ENCODE results near the gene PROP1. TPM values are rescaled to one million over a fixed set of nuclear protein-coding genes. Genes with fewer than 3 reads are reported as not detected.
"Not testable (repeated sequence)": the region's sequence is repeated elsewhere in the genome, so short reads cannot be mapped to it uniquely, and the experiment has no call there.

The PROP1 gene
- total RNA-seq, 1 donor from 2014 or later: not detected

DNA sequence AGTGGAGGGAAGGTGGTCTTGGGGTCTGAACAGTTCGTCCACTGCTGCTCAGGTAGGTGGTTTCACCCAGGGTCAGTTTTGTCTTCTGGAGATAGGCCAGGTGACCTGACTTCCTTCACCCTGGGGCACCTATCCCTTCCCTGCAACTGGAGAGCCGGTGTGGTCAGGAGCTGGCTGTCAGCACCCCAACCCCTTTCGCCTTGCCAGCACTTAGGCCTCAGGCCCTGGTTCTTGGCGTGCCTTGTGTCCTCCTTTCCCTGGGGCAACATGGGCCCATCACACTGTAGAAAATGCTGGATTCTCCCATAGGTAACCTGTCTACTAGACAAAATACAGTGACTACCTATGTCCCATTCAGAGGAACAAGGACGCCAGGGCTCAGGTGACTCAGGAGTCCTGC is 13.1 kb downstream of the PROP1 start:
- intact Hi-C loops (cut with micrococcal nuclease): loop anchor here (2.0 kb wide), 1 partner anchor 80 kb away; no protein-coding TSS in a partner anchor

DNA sequence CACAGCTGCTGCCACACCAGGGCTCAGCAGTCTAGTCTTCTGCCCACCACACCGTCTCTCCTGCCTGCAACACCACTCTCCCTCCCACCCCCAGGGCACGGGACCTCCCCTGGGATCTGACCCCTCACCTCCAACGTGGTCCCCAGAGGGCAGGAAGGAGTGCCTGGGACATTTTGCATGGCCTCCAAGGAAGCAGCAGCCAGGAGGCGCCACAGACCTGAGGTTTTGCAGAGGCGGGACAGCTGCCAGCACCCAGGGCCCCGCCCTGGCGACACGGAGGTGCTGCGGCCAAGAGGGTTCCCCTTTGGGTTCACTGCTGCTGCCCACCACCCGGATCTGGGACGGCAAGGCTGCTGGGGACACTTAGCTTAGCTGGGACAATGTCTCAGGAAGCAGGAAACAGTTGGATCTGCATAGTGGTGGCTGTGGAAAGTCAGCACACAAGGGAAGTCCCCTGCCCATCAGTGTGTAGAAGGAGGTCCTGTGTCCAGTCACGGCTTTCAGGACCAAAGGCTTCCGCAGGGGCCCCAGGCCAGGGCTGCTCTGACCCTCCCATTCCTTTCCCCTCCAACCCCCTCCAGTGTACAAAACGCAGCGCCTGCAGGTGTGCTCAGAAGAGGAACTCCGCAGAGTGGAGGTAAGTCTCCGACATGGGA is 13.8 kb downstream of the PROP1 start:
- intact Hi-C loops (cut with micrococcal nuclease): loop anchor here (2.0 kb wide), 1 partner anchor 81 kb away; no protein-coding TSS in a partner anchor

DNA sequence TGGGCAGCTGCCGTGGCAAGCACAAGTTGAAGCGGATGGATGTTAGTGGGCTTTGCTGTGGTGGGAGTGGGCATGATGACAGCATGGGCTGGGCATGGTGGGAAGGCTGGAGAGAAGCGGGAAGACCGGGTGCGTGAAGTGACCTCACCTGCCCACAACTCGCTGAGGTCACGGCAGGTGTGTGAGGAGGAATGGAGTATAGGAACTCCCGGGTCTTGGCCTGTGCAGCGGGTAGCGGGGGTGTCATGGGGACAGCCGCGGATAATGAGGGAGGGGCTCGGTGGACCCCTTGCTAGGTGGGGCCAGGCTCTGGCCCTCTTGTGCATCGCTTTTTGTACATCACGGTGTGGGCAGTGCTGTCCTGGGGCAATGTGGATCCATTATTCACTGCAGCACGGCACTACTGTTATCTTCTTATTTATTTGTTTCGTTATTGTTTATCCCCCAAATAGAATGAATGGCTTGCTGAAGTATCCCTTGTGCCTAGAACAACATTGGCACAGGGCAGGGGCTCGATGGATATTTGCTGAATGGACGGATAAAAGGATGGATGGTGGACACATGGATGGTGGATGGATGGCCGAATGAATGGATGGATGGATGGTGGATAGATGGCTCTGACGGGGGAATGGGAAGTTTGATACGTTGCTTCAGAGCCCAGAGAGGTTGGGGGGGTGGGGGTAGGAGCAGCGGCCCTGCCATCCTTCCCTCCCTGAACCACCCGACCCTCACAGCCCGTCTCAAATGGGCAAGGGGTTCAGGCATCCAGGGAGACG is 14.6 kb downstream of the PROP1 start:
- intact Hi-C loops (cut with micrococcal nuclease): loop anchor here (2.0 kb wide), 1 partner anchor 81 kb away; no protein-coding TSS in a partner anchor

DNA sequence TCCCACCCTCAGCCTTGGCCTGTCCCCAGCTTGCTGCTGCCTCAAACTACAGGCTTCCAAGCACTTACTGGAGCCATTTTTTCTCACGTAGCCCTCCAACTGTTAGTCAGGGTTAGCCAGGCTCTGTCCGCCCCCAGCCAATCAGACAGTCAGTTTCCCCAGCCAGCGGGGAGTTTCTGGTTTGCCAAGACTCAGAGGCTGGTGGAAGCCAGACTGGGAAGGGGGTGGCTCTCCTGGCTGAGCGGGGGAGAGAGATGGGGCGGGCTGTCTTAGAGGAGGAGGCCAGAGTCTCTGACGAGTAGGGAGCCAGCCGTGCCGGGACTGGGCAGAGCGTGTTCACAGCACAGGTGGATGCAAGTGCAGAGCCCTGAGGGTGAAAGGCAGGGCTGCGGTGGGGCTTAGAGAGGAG is 15.3 kb downstream of the PROP1 start:
- intact Hi-C loops (cut with micrococcal nuclease): no loop called here

DNA sequence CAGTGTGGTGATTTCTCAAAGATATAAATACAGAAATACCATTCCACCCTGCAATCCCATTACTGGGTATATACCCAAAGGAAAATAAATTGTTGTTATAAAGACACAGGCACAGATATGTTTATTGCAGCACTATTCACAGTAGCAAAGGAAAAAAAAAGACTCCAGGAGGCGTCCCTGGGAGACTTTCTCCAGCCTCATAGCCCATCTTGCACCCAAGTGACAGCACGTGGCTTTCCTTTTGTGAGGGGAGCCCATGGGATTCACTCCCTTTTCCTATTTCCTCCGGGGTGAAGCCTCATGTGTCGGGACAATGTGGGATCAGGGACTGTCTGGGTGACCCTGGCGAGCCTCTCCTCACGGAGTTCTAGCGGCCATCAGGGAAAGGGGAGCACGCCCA is 18.4 kb downstream of the PROP1 start:
- intact Hi-C loops (cut with micrococcal nuclease): not testable (repeated sequence)

DNA sequence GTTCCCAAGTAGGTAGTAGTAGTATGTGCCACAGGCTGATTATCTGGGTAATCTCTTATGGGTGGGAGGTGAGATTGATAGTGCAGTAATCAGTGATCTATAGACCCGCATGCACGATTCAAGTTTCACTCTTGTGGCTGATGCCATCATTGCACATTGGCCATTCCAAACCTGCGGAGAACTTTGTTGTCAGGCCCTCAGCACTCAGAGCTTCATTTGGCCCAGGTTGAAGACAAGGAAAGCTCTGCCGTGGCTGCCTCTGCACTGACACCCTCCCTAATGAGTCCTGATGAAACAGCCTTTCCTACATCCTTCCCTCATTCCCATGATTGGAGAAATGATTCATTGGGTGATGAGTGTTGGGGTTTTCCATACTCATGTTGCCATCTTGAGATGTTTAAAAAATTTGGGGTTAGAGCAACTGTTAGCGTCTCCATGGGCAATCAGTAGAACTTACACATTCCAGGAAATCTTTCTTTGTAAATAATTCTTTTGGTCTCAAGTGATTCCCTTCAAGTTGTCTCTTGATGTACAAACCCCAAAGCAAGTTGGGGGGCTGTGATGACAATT is 22.9 kb downstream of the PROP1 start:
- intact Hi-C loops (cut with micrococcal nuclease): no loop called here

DNA sequence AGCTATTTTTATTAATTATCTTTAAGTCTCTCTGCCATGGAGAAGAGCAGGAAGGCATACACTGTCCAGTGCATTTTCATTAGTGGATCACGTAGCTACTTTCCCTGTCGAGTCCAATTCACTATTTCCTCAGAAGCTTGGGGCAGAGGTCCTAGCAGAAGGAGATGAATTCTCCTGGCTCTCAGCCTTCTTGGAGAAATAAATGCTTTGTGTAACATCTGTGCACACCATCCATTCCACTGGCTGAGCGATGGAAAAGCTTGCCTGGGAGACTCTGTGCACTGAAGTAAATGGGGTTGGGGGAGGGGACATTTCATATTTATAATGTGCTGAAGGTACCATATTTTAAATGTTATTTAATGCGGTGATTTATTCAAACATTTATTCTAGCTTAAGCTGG is 23.4 kb downstream of the PROP1 start:
- intact Hi-C loops (cut with micrococcal nuclease): no loop called here

DNA sequence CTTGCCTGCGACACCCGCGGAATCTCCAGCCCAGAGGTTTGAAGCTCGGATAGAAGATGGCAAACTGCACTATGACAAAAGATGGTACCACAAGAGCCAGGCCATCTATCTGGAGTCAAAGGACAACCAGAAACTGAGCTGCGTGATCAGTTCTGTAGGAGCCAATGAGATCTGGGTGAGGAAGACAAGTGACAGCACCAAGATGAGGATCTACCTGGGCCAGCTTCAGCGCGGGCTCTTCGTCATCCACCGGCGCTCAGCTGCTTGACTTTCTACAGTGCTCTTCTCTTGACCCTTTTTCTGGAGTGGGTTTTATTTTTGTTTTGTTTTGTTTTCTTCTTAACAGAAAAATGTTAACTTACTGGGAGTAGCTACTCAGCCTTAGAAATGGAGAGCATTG is 24.0 kb downstream of the PROP1 start:
- intact Hi-C loops (cut with micrococcal nuclease): not testable (repeated sequence)

DNA sequence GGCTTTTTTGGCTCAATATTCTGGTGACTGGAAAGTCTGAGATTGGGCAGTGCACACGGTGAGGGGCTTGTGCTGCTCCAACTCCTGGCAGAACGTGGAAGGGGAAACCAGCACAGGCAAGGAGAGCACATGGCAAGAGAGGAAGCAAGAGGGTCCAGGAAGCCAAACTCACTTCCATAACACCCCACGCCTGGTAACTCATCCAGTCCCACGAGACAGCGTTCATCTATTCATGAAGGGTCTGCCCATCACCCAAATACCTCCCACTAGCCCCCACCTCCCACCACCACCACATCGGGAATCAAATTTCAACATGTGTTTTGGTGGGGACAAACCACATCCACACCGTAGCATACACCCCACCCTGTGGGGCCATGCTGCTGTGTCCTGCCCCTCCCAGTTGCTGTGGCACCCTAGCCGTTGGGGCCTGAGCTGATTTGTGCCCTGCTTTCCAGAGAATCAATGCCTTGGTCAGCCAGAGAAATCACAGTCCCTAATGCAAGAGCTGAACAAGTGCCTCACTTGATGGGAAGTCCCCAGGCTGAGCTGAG is 27.3 kb downstream of the PROP1 start:
- intact Hi-C loops (cut with micrococcal nuclease): no loop called here

DNA sequence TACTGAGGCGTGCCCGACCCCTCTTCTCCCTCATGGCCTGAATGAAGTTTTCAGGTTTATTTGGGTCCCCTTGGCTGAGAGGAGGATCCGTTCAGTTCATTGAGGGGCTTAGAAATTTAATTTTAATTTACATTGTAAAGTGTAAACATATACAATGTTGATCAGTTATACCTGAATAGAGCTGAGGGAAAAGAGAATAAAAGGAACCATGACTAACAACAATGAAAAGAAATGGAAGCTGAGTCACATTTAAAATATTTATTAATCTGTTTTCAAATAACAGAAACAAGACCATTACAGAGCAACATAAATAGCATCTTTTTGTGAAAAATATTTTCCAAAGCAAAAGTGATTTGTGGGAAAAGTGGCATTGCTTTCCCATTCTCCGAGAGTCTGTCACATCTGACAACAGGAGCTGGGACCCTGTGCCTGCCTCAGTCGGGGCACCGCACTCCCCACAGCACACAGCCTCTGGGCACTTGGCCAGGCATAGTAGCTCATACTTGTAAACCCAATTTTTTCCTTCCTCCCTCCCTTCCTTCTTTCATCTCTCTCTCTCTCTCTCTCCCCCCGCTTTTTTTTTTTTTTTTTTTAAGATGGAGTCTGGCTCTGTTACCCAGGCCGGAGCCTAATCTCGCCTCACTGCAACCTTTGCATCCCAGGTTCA is 28.7 kb downstream of the PROP1 start:
- intact Hi-C loops (cut with micrococcal nuclease): no loop called here

DNA sequence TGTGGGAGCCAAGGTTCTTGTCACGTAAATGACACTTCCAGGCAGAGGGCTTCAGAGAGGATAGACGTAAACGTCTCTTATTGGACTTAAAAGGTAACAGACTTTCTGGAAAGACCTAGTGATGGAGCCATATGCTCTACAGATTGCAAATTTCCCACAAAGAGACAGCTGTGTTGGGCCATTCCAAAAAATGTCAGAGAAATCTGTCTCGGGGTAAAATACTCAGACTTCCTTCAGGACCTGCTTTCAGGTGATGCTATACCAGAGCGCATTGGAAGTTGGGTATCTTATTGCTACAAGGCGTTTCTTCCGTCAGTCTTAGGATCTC is 29.2 kb downstream of the PROP1 start:
- intact Hi-C loops (cut with micrococcal nuclease): no loop called here

DNA sequence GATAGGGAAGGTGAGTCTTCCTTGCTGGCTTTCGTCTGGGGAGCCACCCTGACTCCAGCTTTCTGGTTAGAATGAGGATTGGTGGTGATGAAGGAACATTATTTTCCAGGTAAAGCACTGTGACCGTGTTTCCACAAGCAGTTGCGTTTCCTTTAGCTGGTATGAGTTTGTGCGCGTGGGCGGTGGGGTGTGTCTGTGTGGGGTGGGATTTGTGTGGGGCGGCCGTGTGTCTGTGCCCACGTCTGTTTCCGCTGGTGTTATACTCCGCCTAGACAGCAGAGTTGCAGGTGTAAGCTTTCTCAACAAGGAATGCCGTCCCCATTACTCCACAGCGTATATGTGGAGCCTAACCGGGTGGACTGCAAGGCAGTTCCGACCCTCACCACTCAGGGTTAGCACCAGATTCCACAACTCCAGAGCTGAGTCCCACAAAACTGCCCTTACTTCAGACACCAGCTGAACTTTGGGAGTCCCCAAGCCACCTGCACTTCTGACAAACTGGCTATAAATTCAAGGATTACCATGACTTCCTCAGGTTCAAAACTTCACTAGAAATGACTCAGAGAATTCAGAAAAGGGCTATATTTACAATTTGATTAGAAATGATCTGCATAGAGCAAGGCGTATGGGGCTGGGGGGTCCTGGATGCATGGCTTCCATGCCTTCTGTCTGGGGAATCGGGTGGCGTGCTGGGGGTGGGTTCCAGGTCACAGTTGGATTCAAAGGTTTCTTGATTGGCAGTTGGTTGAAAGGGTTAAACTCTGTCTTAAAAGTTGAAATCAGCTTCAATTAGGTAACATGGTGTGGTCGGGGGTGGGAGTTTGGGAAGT is 29.8 kb downstream of the PROP1 start:
- intact Hi-C loops (cut with micrococcal nuclease): no loop called here

DNA sequence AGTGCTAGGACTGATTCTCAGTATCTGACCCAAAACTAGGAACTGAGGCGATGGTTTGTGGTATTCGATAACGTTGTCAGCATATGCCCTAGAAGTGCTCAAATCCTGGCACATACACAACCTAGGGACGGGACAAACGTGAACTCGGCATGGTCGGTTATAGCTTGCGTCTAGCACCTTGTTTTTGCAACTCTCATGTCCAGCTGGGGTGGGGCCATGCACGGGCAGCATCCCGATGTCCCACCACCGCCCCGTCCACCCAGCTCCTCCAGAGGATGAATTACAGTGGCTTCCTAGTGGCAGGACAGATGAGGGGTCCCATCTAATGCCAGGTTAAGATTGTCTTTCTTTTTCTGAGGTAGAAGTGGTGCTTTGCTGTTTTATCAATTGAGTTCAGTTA is 31.6 kb downstream of the PROP1 start:
- intact Hi-C loops (cut with micrococcal nuclease): no loop called here

DNA sequence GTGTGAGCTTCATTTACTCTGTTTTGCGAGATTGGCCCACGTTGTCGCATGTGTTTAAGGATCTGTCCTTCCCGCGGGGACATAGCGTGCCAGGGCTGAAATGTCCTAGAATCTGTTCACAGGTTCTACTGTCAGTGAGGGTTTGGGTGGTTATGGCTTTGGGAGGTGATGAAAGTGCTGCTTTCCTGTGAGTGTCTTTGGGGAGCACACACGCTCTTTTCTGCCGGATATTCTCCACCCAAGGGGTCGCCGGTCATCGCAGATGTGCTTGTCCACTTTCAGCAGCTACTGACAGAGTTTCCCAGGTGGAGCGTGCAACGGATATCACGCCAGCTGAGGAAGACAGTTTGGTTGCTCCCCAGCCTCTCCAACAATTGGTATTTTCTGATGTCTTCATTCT is 32.1 kb downstream of the PROP1 start:
- intact Hi-C loops (cut with micrococcal nuclease): no loop called here

DNA sequence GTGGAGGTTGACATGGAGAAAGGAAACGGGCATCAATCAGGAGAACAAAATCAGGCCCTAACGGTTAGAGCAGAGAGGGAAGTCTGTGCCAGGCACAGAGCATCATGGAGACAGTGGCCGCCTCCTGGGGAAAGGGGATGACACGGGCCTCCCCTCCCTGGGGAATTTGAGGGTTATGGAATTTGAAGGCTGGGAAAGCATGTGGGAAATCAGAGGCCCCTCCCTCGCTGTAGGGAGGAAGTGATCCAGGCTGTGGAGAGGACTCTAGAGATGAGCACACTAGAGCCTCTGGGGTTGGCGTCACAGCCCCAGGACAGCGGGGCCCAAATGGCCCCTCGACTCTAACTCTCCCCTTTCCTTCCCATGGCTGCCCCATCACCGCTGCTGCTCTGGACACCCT is 36.7 kb downstream of the PROP1 start:
- intact Hi-C loops (cut with micrococcal nuclease): no loop called here

DNA sequence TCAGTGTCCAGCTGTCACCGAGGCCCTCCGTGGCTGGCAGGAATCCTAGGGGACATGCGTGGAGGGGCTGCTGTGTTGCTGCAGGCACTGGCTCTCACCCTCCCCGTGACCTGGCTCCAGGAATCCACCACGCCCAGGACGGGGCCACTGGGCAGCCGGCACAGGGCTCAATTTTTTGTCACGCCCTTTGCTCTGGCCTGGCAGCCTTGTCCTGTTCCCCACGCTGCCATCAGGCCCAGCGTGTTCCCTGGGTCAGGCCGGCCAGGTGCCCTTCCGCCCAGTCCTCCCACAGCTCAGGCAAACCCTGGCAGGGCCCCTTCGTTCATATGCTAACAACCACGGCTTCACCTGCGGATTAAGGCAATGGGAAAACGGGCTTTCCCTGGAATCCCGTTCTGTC is 37.3 kb downstream of the PROP1 start:
- intact Hi-C loops (cut with micrococcal nuclease): no loop called here

DNA sequence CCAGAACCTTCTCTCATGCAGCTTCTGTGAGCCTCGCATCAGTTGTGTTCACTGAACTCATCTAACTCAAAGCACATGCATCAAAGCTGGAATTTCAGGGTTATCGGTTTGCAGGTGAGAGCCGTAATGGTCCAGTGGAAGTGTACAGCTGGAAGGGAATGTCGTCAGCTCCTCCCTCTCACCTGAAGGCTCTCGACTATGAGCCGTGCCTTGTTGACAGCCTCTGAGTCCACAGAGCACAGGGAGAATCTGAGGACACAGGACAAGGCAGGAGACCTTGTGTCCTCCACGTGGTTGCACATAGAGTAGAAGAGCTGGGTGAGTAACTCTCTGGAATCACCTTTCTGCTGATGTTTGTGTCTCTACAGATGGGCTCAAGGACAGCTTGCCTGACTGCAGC is 38.8 kb downstream of the PROP1 start:
- intact Hi-C loops (cut with micrococcal nuclease): no loop called here

DNA sequence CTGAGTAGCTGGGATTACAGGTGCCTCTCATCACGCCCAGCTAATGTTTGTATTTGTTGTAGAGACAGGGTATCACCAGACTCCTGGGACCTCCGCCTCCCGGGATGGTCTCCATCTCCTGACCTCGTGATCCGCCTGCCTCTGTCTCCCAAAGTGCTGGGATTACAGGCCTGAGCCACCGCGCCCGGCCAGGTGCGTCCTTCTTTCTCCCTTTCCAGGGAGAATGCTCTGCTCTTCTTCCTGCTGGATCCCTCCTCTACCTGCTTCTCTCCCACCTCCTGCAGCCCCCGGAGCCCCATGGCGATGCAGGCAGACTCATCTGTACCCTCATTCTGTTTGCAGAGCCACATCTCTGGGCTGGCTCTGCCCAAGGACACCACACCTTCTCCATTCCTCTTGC is 42.9 kb downstream of the PROP1 start:
- intact Hi-C loops (cut with micrococcal nuclease): not testable (repeated sequence)

DNA sequence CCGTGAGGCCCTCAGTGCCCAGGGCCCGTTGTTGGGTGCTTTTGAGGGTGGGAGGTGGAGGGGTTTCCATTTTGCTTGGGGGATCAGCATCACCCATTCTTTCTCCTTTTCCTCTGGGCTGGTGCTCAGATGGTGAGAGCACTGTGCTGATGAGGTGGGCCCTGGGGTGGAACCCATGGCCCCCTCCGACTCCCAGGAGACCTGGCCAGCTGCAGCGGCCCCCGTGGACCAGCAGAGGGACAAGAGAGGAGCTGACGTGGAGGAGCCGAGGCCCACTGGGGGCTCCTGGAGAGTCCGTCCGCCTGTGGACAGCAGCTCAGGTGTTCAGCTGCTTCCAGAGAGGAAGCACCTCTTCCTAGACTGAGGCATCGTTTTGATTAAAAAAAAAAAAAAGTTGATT is 46.4 kb downstream of the PROP1 start:
- intact Hi-C loops (cut with micrococcal nuclease): not testable (repeated sequence)

DNA sequence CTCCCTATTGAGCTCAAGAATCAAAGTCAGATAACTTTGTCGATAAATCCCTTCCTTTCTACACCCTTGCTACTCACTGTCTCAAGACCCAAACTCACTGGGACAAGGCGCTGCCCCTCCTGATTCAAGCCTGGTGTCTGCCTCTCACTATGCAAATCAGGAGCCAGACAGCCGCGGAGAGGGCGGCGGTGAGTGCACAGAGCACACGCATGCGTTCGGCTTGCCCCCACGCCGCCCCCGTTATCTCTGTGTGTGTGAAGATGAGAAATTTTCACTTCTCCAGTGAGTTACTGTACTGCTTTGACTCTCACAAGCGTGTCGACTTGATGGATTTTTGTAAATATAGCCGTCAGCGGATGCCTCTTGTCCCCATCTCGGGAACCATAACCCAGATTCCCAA is 47.0 kb downstream of the PROP1 start:
- intact Hi-C loops (cut with micrococcal nuclease): not testable (repeated sequence)

DNA sequence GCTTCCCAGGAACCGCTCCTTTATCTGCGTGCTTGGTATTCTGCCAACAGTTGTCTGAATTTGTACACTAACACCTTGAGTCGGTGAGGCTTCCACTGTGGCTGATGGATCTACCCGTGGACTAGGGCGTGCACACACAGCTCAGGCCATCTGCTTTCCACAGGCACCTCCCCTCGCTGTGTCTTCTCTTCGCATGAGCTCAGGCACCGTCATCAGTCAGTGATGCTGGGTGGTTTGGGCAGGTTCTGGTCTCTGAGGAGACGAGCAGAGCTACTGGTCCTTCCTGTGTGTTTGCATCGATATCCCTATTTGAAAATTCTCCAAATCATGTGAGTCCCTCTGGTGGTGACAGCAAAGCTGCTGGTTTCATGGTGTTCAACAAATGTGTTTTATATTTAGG is 48.1 kb downstream of the PROP1 start:
- intact Hi-C loops (cut with micrococcal nuclease): not testable (repeated sequence)

All from T-helper 1 cell treated with Interleukin-12 subunit alpha and Interleukin-12 subunit beta and Interleukin-4 antibody, amounts not matched to agents 30 ng/mL and 1 ng/mL, for 36 hours (primary cell).